ENCODE results near the gene MLIP. TPM values are rescaled to one million over a fixed set of nuclear protein-coding genes. Genes with fewer than 3 reads are reported as not detected.
"Not testable (repeated sequence)": the region's sequence is repeated elsewhere in the genome, so short reads cannot be mapped to it uniquely, and the experiment has no call there.

MLIP gene
- total and polyA plus RNA-seq, 9 donors, result 21.6 to 56.2 (median 41.0) TPM

- Histone ChIP-seq H3K27ac (ENCODE audit: low read length) (peak overlapping the region; percentile 78), H3K27me3 (ENCODE audit: control insufficient read depth, insufficient read depth, low read length) (no peaks in the 10 kb centered on the region), H3K4me3 (ENCODE audit: low read length) (no peak overlapping the region), H3K9me3 (replicated peaks; ENCODE audit: control insufficient read depth, low read depth, low read length) (no peaks in the 10 kb centered on the region), H3K4me1 (ENCODE audit: control insufficient read depth, insufficient read depth, low read length) (peaks cover 5% of the 10 kb centered on the region), H3K36me3 (ENCODE audit: control insufficient read depth, insufficient read depth, low read length) (no peaks in the 10 kb centered on the region)
- peak; percentile 95 for DNase-seq
- WGBS (ENCODE audit: insufficient coverage), result 33% methylated on average over 1 of the region's 2 CpGs
These were observed 93.8 kb downstream of the MLIP start for GRCh38 chr6:54204921-54205591.

DNA sequence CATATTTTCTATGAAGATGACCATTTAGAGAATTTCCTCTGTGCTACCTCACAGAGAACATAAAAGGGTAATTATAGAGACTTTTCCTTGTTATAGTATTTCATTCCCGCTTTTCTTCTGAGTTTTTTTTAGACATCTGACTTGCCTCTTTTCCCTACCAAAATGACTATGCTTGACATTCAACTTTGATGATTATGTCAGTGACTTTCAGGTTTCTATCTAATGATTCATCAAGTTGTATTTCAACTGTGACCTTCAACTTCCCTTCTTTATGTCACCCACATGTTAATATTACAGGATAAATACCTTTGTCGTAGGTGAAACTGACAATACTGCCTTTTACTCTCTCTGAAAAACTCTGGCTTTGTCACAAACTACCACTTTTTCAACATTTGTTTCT is 95.3 kb downstream of the MLIP start:
- H3K36me3 ChIP-seq (ENCODE audit: control insufficient read depth, insufficient read depth, low read length), result no peaks in the 10 kb centered on the region
- WGBS (ENCODE audit: insufficient coverage), result no CpG with 5 or more reads among the region's 2 CpGs
- no peaks in the 10 kb centered on the region for H3K9me3 ChIP-seq (replicated peaks; ENCODE audit: control insufficient read depth, low read depth, low read length)
- H3K27ac ChIP-seq (ENCODE audit: low read length), result no peak overlapping the region
- peaks cover 5% of the 10 kb centered on the region for H3K4me1 ChIP-seq (ENCODE audit: control insufficient read depth, insufficient read depth, low read length)
- no peaks in the 10 kb centered on the region for H3K27me3 ChIP-seq (ENCODE audit: control insufficient read depth, insufficient read depth, low read length)
- no peak overlapping the region for H3K4me3 ChIP-seq (ENCODE audit: low read length)
- DNase-seq, result no peak

DNA sequence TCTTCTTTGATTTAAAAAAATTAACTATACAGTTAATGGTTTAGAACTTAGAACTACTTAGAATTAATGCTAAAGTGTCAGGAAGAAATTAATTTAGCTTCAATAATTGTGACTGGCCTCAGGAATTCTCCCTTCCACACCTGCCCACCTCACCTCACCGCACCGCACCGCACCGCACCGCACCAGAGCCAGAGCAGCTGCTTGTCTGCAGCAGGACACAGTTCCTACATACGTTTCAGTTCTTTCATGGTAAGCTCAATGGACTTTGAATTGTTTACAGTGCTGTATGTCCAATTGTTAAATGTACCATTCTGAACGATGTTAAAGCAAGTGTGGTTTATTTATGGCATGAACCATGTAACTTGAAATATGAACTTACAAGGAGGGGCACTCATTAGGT is 98.7 kb downstream of the MLIP start:
- WGBS (ENCODE audit: insufficient coverage), result no CpG with 5 or more reads among the region's 7 CpGs
- not testable (repeated sequence) for H3K27me3 ChIP-seq (ENCODE audit: control insufficient read depth, insufficient read depth, low read length); H3K27ac ChIP-seq (ENCODE audit: low read length); H3K9me3 ChIP-seq (replicated peaks; ENCODE audit: control insufficient read depth, low read depth, low read length); DNase-seq; H3K4me1 ChIP-seq (ENCODE audit: control insufficient read depth, insufficient read depth, low read length); H3K4me3 ChIP-seq (ENCODE audit: low read length); H3K36me3 ChIP-seq (ENCODE audit: control insufficient read depth, insufficient read depth, low read length)

- H3K36me3 ChIP-seq (ENCODE audit: control insufficient read depth, insufficient read depth, low read length), result no peaks in the 10 kb centered on the region
- H3K27ac ChIP-seq (ENCODE audit: low read length), result no peak overlapping the region
- no peaks in the 10 kb centered on the region for H3K9me3 ChIP-seq (replicated peaks; ENCODE audit: control insufficient read depth, low read depth, low read length)
- no peak overlapping the region for H3K4me3 ChIP-seq (ENCODE audit: low read length)
- H3K4me1 ChIP-seq (ENCODE audit: control insufficient read depth, insufficient read depth, low read length), result no peaks in the 10 kb centered on the region
- H3K27me3 ChIP-seq (ENCODE audit: control insufficient read depth, insufficient read depth, low read length), result no peaks in the 10 kb centered on the region
- WGBS (ENCODE audit: insufficient coverage), result 90% methylated on average over 1 of the region's 1 CpG
- no peak for DNase-seq
These were observed 103.0 kb downstream of the MLIP start for GRCh38 chr6:54214286-54214685.

DNA sequence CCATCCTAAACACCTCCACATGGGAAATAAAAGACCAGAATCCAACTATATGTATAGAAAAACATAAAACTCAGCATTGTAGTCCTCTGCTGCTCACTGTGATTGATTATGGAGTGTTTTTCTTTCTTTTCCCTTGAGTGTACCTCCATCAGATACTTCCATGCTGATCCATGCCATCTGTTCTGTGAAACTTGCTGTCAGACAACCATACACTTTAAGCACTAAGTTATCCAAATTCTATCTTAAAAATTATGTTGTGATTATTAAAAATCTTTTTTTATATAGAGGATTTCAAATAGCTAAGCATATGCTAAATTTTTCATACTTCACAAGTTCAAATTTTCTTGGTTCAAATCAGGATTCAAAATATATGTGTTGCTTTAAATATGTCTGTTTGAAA is 105.1 kb downstream of the MLIP start:
- H3K27me3 ChIP-seq (ENCODE audit: control insufficient read depth, insufficient read depth, low read length), result no peaks in the 10 kb centered on the region

GRCh38 chr6:54217018-54217417 is 105.8 kb downstream of the MLIP start:
- Histone ChIP-seq H3K36me3 (ENCODE audit: control insufficient read depth, insufficient read depth, low read length) (no peaks in the 10 kb centered on the region), H3K4me3 (ENCODE audit: low read length) (no peak overlapping the region), H3K4me1 (ENCODE audit: control insufficient read depth, insufficient read depth, low read length) (no peaks in the 10 kb centered on the region), H3K27me3 (ENCODE audit: control insufficient read depth, insufficient read depth, low read length) (no peaks in the 10 kb centered on the region), H3K9me3 (replicated peaks; ENCODE audit: control insufficient read depth, low read depth, low read length) (no peaks in the 10 kb centered on the region), H3K27ac (ENCODE audit: low read length) (no peak overlapping the region)
- WGBS (ENCODE audit: insufficient coverage), result no CpG with 5 or more reads among the region's 3 CpGs
- no peak for DNase-seq

More for the DNA sequence above, 105.1 kb downstream of the MLIP start:
- no peak for DNase-seq
- H3K27ac ChIP-seq (ENCODE audit: low read length), result no peak overlapping the region
- no peak overlapping the region for H3K4me3 ChIP-seq (ENCODE audit: low read length)
- no peaks in the 10 kb centered on the region for H3K9me3 ChIP-seq (replicated peaks; ENCODE audit: control insufficient read depth, low read depth, low read length)
- no peaks in the 10 kb centered on the region for H3K36me3 ChIP-seq (ENCODE audit: control insufficient read depth, insufficient read depth, low read length)
- H3K4me1 ChIP-seq (ENCODE audit: control insufficient read depth, insufficient read depth, low read length), result no peaks in the 10 kb centered on the region

DNA sequence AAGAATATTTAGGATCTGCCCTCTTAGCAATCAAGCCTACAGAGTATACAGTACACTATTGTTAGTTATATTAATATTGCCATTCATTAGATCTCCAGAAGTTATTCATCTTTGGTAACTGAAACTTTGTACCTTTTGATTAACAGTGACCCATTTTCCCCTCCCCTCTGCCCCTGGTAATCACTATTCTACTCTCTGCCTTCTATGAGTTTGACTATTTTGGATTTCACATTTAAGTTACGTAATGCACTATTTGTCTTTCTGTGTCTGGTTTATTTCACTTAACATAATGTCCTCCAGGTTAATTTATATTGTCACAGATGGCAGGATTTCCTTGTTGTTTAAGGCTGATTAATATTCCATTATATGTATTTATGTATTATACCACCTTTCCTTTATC is 111.0 kb downstream of the MLIP start:
- no peaks in the 10 kb centered on the region for H3K4me1 ChIP-seq (ENCODE audit: control insufficient read depth, insufficient read depth, low read length)
- WGBS (ENCODE audit: insufficient coverage), result no CpG with 5 or more reads among the region's 1 CpG
- no peaks in the 10 kb centered on the region for H3K9me3 ChIP-seq (replicated peaks; ENCODE audit: control insufficient read depth, low read depth, low read length)
- DNase-seq, result no peak
- H3K36me3 ChIP-seq (ENCODE audit: control insufficient read depth, insufficient read depth, low read length), result no peaks in the 10 kb centered on the region
- no peak overlapping the region for H3K4me3 ChIP-seq (ENCODE audit: low read length)
- H3K27me3 ChIP-seq (ENCODE audit: control insufficient read depth, insufficient read depth, low read length), result no peaks in the 10 kb centered on the region
- no peak overlapping the region for H3K27ac ChIP-seq (ENCODE audit: low read length)

DNA sequence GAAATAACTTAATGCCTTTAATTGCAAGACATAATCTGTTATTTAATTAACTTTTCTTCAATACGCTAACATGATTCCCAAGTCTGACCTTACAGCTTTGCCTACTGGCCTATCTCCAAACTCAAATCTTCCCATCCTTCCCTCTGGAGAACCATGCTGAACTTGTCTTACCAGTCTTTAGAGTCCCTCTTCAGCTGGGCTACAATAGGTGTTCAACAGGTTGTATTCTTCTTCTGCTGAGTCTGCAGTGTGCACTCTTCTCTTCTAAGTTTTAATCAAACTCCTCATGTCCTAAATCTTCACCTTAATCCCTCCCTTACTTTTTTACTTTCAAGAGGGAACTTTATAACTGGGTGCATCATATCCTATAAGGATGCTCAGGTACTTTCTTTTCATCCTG is 121.5 kb downstream of the MLIP start:
- H3K4me3 ChIP-seq (ENCODE audit: low read length), result no peak overlapping the region
- H3K36me3 ChIP-seq (ENCODE audit: control insufficient read depth, insufficient read depth, low read length), result no peaks in the 10 kb centered on the region
- no peaks in the 10 kb centered on the region for H3K4me1 ChIP-seq (ENCODE audit: control insufficient read depth, insufficient read depth, low read length)
- no peaks in the 10 kb centered on the region for H3K27me3 ChIP-seq (ENCODE audit: control insufficient read depth, insufficient read depth, low read length)
- no peaks in the 10 kb centered on the region for H3K9me3 ChIP-seq (replicated peaks; ENCODE audit: control insufficient read depth, low read depth, low read length)
- DNase-seq, result no peak
- WGBS (ENCODE audit: insufficient coverage), result 91% methylated on average over 1 of the region's 1 CpG
- no peak overlapping the region for H3K27ac ChIP-seq (ENCODE audit: low read length)

- WGBS (ENCODE audit: insufficient coverage), result 71% methylated on average over 2 of the region's 2 CpGs
- Histone ChIP-seq H3K27me3 (ENCODE audit: control insufficient read depth, insufficient read depth, low read length) (no peaks in the 10 kb centered on the region), H3K4me3 (ENCODE audit: low read length) (no peak overlapping the region), H3K4me1 (ENCODE audit: control insufficient read depth, insufficient read depth, low read length) (peaks cover 5% of the 10 kb centered on the region), H3K9me3 (replicated peaks; ENCODE audit: control insufficient read depth, low read depth, low read length) (no peaks in the 10 kb centered on the region), H3K27ac (ENCODE audit: low read length) (no peak overlapping the region), H3K36me3 (ENCODE audit: control insufficient read depth, insufficient read depth, low read length) (no peaks in the 10 kb centered on the region)
- DNase-seq, result no peak
These were observed 123.3 kb downstream of the MLIP start for GRCh38 chr6:54234539-54234938.

- 69% methylated on average over 2 of the region's 2 CpGs for WGBS (ENCODE audit: insufficient coverage)
- no peaks in the 10 kb centered on the region for H3K27me3 ChIP-seq (ENCODE audit: control insufficient read depth, insufficient read depth, low read length)
- H3K4me1 ChIP-seq (ENCODE audit: control insufficient read depth, insufficient read depth, low read length), result peaks cover 5% of the 10 kb centered on the region
- no peaks in the 10 kb centered on the region for H3K36me3 ChIP-seq (ENCODE audit: control insufficient read depth, insufficient read depth, low read length)
- peak; percentile 16 for DNase-seq
- no peak overlapping the region for H3K27ac ChIP-seq (ENCODE audit: low read length)
- H3K4me3 ChIP-seq (ENCODE audit: low read length), result no peak overlapping the region
- no peaks in the 10 kb centered on the region for H3K9me3 ChIP-seq (replicated peaks; ENCODE audit: control insufficient read depth, low read depth, low read length)
These were observed 125.7 kb downstream of the MLIP start for GRCh38 chr6:54236984-54237383.

DNA sequence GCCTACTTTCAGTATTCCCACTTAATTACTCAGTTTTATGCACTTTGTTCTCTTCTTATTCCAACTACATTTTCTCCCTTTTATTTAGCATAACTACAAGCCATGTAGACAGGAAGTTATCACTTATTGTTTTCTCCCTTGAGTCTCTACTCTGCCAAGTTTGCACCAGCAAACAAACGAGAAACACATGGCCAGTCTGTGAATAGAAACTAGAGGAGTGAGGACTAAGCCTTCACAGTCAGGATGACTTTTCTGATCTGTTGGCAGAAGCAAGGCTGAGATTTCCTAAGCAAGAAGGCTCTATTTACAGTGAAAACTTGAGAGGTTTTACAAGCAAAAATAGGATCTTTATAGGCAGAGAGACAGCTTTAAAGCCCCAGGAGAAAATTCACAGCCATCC is 127.2 kb downstream of the MLIP start:
- H3K36me3 ChIP-seq (ENCODE audit: control insufficient read depth, insufficient read depth, low read length), result no peaks in the 10 kb centered on the region
- H3K27me3 ChIP-seq (ENCODE audit: control insufficient read depth, insufficient read depth, low read length), result no peaks in the 10 kb centered on the region
- no peaks in the 10 kb centered on the region for H3K9me3 ChIP-seq (replicated peaks; ENCODE audit: control insufficient read depth, low read depth, low read length)
- peak; percentile 95 for DNase-seq
- peak overlapping the region; percentile 71 for H3K27ac ChIP-seq (ENCODE audit: low read length)
- H3K4me1 ChIP-seq (ENCODE audit: control insufficient read depth, insufficient read depth, low read length), result peaks cover 5% of the 10 kb centered on the region
- no CpG with 5 or more reads among the region's 1 CpG for WGBS (ENCODE audit: insufficient coverage)
- H3K4me3 ChIP-seq (ENCODE audit: low read length), result no peak overlapping the region
